Activated CD8-positive, alpha-beta memory T cell treated with anti-CD3 and anti-CD28 coated beads, Interleukin-2, amount 50 U/mL, for 24 hours (primary cell): ENCODE data around the gene APOO.
"Not testable (repeated sequence)": the region's sequence is repeated elsewhere in the genome, so short reads cannot be mapped to it uniquely, and the experiment has no call there.

ENCODE experiments used
- DNase-seq: peaks from one replicate; pipeline ENCODE4 v3.0.0-alpha.2; 2020; ENCODE audit errors: extremely low read depth

Gene APOO

GRCh38 chrX:23859238-23859637, 48.5 kb downstream of the APOO start:
- not testable (repeated sequence) for DNase-seq

DNA sequence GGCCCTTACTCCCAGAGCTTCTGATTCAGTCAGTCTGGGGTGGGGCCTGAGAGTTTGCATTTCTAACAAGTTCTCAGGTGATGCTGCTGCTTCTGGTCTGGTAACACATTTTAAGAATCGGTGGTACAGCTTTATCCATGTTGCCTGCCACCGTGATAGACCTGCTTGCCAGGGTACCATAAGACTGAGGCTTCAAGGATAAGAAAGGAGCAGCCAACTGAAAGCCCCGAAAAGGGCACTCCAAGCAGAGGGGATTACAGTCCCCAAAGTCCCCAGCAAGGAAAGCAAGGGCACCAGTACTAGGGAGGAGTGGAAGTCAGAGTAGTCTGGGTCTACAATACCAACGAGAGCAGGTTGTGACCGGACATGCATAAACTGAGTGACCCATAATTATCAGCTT, 49.8 kb downstream of the APOO start:
- DNase-seq = no peak

DNA sequence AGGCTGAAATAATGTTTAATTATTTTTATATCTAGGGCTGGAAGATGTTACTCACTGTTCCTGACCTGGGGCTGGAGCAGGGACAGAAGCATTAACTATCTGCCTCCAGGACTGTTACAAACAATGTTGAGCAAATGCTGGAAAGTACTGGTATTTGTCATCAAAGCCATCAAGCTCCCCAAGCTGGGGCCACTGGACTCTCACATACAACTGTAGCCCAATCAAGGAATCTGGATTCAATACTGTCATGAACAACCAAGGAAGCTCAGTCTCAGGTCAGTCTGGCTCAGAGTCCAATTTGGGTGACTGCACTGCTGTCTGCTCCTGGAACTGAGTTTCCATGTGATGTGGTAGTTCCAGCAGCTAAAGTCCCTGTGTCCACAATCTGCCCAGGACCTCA, 50.4 kb downstream of the APOO start:
- no peak for DNase-seq

DNA sequence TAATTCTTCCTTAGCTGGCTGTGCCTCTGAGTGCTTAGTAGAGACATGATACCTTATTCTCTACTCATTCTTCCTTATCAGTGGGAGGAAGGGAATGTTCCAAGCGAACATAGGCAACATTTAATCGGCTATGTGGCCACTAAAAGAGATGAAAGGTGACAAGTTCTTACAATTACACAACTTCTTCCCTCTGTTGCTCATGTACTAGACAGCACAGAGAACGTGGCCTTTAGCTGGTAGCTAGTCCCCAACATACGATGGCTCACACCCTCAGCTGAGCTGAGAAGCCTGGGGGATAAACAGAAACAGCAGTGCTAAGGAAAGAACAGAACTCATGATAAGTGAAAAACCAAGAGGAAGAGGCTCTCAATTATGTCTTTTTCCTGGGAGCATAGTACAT, 52.2 kb downstream of the APOO start:
- DNase-seq = no peak

DNA sequence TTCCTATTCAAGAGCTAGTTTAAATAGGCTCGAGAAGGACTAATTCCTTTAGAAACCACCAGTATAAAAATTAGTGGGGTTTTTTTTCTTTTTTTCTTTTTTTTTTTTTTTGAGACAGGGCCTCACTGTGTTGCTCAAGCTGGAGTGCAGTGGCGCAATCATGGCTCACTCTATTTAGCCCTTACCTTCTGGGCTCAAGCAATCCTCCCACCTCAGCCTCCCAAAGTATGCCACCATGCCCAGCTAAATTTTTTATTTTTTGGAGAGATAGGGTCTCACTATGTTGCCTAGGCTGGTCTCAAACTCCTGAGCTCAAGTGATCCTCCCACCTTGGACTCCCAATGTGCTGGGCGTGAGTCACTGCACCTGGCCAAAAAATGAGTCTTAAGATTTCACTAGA, 52.8 kb downstream of the APOO start:
- no peak for DNase-seq

GRCh38 chrX:23854122-23854521, 53.6 kb downstream of the APOO start:
- no peak for DNase-seq

GRCh38 chrX:23851544-23851943, 56.2 kb downstream of the APOO start:
- DNase-seq = no peak

DNA sequence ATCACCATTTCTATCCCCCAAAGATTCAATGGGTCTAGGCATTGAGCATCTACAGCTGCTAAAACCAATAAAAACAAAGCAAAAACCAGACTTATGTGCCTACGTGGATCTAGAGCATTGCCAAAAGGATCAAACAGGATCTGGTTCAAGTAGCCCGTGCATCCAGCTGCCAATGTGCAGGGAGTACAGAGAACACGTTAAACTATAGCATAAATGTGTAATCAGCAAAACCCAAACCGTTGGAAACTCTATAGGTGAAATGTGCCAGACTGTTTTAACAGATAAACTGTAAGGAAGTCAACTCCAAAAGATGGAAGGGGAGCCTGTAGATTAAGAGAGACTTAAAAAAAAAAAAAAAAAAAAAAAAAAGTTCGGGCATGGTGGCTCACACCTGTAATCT, 58.5 kb downstream of the APOO start:
- DNase-seq = no peak

DNA sequence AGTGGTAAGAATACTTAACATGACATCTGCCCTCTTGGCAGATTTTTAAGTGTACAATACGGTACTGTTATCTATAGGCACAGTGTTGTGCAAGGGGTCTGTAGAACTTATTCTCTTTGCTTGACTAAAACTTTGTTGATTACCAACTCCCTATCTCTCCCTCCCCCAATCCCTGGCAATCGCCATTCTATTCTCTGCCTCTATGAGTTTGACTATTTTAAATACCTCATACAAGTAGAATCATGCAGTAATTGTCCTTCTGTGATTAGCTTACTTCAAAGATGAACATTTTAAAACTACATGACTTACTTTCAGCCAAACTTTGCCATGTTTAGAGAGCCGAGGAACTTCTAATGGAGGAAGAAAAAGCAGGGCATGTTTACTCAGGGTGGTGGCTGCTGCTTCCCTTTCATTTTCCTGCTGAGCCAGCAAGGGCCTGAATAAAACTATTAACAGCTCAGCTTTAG, 62.4 kb downstream of the APOO start:
- DNase-seq = no peak

DNA sequence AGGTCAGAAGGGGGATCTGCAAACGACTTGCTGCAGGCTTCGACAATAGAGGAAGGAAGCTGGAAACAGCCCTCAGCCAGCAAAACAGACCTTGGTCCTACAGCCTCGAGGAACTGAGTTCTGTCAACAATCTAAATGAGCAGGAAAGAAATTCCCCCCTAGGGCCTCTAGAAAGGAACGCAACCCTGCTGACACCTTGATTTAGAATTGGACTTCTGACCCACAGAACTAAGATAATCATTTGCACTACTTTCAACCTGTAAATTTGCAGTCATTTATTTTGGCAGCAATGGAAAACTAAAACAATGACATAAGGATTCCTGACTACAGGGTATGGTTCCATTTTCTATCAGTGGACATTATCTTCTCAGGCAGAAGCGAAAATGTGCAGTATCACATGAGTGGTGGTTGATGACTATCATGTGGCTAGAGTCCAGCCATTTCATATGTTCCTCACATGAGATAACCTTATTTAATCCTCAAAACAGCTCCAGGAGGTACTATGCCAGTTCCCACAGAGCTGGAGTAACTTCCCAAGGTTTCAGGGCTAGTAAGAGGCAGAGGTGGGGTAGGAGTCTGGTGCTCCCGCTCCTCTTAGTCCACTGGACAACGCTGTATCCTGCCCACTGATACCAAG, 63.1 kb downstream of the APOO start:
- no peak for DNase-seq

DNA sequence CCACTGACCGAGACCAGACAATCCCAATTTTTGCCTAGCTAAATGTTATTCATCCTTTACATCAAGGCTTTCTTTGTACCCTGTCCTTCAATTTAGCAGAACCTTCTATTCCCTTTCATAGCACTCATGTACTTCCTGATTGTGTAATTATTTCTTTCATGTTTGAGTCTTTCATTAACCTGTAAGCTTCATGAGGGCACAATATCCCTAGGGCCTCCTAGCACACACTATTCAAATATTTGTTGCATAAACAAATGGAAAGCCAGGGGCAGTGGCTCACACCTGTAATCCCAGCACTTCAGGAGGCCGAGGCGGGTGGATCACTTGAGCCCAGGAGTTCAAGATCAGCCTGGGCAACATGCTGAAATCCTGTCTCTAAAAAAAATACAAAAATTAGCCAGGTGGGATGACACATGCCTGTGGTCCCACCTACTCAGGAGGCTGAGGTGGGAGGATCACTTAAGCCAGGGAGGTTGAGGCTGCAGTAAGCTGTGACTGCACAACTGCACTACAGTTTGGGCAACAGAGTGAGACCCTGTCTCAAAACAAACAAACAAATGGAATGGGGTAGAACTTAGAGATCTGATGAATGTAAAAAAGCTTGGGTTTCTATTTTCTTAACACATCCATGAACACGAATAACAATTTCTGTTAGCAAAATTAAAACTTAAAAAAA, 65.8 kb downstream of the APOO start:
- no peak for DNase-seq

DNA sequence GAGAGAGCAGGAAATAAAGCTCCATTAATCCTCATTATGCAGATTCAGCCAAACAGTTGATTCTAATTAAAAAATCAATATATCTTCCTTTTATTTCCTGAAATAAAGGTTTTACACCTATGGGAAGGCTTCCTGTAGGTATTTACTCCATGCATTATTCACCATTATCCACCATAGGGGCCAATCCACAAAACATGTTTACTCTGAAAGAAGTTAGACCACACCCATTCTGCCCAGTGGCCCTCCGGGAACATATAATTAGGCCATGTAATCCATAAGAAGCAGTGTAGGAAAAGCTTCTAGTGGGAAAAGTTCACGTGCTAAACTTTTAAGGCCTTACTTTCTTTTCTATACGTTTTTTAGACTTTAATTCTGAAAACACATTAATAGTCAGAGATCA, 67.1 kb downstream of the APOO start:
- DNase-seq = no peak

- no peak for DNase-seq
Measured at GRCh38 chrX:23838953-23839352, 68.8 kb downstream of the APOO start.

DNA sequence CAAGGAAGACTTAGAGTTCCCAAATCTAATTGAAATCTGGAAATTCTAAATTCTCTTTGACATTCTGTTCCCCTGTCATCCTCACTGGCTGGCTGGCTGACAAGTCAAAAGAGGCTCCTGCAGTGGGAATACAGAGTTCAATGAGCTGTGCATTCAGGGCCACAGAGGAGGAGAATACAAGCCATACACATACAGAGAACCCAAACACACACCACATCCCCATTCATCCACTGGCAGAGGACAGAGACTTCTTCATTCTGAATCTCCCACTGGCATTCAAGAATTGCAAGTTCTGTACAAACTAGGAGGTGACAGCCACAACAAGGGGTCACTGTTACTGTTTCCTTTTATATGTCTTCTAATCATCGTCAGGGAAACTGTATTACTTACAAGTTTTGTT, 75.0 kb downstream of the APOO start:
- no peak for DNase-seq

DNA sequence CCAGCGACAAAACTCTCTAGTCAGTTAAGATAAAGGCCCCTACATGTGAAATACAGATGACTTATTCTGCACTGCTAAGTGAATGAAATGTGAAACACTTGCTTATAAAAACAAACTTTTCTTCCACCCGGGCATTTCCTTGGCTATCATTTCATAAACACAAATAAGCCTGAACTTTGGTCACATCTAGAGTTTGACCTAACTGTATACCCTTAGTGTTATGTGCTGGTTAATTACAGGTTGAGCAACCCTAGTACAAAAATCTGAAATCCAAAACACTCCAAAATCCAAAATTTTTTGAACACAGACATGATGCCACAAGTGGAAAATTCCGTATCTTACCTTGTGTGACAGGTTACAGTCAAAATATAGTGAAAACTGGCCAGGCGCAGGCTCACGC, 78.9 kb downstream of the APOO start:
- DNase-seq = no peak

DNA sequence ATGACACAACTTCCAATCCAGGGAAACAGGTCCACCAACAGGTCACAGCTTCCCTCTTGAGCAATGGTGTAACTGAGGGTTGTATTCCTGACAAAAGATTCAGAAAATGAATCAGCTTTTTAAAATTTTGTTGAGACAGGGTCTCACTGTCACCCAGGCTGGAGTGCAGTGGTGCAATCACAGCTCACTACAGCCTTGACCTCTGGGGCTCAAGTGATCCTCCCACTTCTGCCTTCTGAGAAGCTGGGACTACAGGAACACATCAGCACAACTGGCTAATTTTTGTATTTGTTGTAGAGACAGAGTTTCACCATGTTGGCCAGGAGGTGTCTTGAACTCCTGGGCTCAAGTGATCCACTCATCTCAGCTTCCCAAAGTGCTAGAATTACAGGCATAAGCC, 81.1 kb downstream of the APOO start:
- no peak for DNase-seq

GRCh38 chrX:23826216-23826615, 81.5 kb downstream of the APOO start:
- DNase-seq = no peak

DNA sequence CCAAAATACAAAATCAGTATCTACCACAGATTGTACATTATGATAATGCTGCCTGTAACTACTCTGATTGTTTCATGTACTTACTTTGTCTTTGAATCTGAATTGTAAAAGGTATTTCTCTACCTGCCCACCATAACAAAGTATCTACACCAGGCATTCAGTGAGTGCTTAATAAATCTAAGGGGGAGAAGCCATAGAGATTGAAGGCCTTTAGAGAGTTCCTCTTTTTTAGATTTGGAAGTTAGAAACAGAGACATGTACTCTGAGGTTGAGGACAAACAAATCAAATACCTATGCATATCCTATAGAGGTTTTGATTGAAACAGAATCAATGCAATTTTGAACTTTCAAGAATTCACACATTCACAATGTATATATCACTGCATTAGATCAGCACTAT, 82.1 kb downstream of the APOO start:
- no peak for DNase-seq

DNA sequence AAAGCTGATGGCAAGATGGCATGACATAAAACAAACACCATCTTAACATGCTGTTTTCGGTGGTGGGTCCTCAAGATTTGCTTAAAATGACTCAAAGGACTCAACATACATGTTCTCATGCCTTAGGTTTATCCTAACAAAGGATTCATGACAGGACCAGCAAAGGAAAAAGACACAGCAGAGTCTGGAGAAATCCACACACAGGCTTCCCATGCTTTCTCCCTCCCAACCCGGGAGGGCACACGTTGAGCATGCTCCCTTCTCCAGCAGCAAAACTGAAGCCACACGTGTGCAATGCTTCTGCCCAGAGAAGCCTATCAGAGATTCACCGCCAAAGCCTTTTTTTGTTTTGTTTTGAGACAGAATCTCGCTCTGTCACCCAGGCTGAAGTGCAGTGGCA, 84.9 kb downstream of the APOO start:
- DNase-seq = no peak

GRCh38 chrX:23822397-23822796, 85.3 kb downstream of the APOO start:
- no peak for DNase-seq

GRCh38 chrX:23821847-23822246, 85.9 kb downstream of the APOO start:
- no peak for DNase-seq

- no peak for DNase-seq
Measured at GRCh38 chrX:23820235-23820782, 87.4 kb downstream of the APOO start.

- no peak for DNase-seq
Measured at GRCh38 chrX:23819385-23820234, 88.1 kb downstream of the APOO start.
